GM13976 (cell line): Measurements from ENCODE around the gene PLCB2.

ENCODE experiments used
- DNase-seq: peaks from one replicate; pipeline ENCODE4 v3.0.0; 2012; ENCODE audit warnings: low spot score
- CTCF ChIP-seq: IDR thresholded peaks from 2 replicates; pipeline ENCODE4 v1.5.1; 2012; ENCODE audit warnings: borderline replicate concordance, mild to moderate bottlenecking; ENCODE audit not compliant: insufficient read depth; ENCODE audit errors: extremely low read depth, missing control alignments, control extremely low read depth
- in situ Hi-C: fragments of 300-500 bp; cut with MboI; formaldehyde crosslinking; loops from one replicate; pipeline ENCODE4 v1.12.0; 2022; ENCODE audit warnings: low sequenced_read_pairs, mixed read lengths, inconsistent platforms; ENCODE audit not compliant: unreplicated experiment

Gene PLCB2

GRCh38 chr15:40245666-40246450, 61.9 kb downstream of the PLCB2 start:
- in situ Hi-C loops: no loop called here
- DNase-seq: no peak
- no peak for TF ChIP-seq CTCF

DNA sequence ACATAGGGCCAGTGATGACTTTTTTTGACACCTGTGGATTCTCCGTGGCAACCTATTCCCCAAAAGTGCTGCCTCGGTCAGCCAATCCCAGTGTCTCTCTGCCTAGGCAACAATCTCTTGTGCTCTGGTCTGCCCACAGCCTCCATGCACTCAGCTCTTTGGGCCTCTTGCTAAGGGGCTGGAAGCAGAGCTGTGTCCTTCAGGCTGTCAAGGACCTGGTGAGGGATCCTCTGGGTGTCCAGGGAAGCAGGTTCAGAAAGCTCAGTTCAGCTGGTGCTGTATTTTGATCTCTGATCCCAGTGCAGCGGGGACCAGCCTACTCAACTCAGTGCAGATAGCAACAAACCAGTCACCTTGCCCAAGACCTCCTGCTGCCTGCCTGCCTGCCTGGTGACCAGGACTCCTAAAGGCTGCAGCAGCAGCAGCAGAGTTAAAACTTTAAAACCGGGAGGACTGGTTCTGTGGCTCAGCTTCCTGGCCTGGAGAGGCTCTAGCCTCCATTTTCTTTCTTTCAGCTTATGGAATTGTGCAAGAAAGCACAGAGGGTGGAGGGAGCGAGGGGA, 62.7 kb downstream of the PLCB2 start:
- in situ Hi-C loops: no loop called here
- no peak for TF ChIP-seq CTCF
- DNase-seq: no peak

- no peak for TF ChIP-seq CTCF
- in situ Hi-C loops: no loop called here
- no peak for DNase-seq
Observed at GRCh38 chr15:40243126-40243810, 64.5 kb downstream of the PLCB2 start.

GRCh38 chr15:40242601-40243000, 65.1 kb downstream of the PLCB2 start:
- in situ Hi-C loops: no loop called here
- DNase-seq: no peak
- TF ChIP-seq CTCF: no peak

DNA sequence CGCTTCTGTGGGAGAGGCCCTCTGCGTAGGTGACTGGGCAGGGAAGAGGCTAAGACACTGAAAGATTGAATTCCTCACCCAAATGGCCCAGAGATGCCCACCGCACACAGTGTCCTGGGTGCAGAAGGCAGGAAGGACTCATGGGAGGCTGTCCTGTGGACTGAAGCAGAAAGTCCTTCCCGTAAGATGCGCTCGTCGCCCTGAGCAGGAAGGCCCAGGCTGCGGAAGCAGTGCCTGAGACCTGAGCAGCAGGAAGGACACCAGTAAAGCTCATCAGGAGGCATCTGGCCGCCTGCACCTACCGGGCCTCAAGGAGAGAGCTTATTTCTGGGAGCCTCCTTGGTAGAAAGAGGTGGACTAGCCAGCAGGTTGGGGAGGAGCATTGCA, 65.5 kb downstream of the PLCB2 start:
- in situ Hi-C loops: no loop called here
- no peak for TF ChIP-seq CTCF
- no peak for DNase-seq

DNA sequence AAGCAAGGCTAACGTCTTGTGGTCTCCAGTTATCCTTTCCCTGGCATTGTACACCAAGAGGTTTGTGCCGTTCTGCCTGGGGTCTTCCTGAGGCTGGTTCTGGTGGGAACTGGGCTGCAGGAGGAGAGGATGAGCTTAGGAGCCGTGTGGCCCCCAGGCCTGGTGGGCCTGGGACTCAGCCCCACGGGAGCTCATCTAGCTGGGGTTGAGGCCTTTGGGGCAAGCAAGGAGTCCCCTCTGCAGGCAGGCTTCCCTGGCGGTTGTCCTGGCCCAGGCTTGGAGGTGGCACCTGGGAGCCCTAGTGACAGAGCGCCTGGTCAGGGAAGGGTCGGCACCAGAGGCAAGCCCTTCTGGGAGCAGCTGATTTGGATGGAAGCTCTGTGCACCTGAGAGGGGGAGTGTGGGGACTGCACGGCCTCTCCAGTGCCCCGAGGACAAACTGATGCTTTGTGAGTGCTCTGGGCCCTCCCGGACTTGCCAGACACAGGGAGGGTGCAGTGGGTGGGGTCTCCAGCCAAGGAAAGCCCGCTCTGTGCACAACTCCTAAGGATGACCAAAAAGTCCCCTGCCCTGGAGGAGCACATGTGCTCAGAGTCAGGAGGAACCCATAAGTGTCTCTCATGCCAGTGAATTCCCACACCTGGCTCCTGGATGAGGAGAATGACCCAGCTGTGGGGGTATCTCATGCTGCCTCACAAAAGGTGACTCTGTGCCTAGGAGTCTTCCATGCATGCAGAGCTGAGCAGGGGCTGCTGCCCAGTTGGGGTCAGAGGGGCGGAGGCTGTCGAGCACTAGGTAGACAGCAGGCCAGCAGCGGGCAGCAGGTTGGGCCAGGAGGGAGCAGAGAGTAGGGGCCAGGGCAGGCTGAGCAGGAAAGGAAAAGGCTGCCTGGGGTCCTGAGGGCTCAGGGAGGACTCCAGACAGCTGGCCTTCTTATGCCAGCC, 66.2 kb downstream of the PLCB2 start:
- no peak for DNase-seq
- TF ChIP-seq CTCF: no peak
- in situ Hi-C loops: no loop called here
